ENCODE measurements around the gene KNOP1. TPM values are rescaled to one million over a fixed set of nuclear protein-coding genes. Genes with fewer than 3 reads are reported as not detected.

The KNOP1 gene, protein sequence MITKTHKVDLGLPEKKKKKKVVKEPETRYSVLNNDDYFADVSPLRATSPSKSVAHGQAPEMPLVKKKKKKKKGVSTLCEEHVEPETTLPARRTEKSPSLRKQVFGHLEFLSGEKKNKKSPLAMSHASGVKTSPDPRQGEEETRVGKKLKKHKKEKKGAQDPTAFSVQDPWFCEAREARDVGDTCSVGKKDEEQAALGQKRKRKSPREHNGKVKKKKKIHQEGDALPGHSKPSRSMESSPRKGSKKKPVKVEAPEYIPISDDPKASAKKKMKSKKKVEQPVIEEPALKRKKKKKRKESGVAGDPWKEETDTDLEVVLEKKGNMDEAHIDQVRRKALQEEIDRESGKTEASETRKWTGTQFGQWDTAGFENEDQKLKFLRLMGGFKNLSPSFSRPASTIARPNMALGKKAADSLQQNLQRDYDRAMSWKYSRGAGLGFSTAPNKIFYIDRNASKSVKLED
- 10 to 100 TPM in 3 of 5 experiments, 1 to 10 TPM in 2; 6.4 to 20.6 (median 18.5) TPM for total RNA-seq
- polyA plus RNA-seq, result 10 to 100 TPM in 1 of 2 donors, 1 to 10 TPM in 1; 9.8 to 13.4 TPM
- total RNA-seq, result 21.5 reads per million, percentile 52 among the genes with 10 or more reads in this experiment

DNA sequence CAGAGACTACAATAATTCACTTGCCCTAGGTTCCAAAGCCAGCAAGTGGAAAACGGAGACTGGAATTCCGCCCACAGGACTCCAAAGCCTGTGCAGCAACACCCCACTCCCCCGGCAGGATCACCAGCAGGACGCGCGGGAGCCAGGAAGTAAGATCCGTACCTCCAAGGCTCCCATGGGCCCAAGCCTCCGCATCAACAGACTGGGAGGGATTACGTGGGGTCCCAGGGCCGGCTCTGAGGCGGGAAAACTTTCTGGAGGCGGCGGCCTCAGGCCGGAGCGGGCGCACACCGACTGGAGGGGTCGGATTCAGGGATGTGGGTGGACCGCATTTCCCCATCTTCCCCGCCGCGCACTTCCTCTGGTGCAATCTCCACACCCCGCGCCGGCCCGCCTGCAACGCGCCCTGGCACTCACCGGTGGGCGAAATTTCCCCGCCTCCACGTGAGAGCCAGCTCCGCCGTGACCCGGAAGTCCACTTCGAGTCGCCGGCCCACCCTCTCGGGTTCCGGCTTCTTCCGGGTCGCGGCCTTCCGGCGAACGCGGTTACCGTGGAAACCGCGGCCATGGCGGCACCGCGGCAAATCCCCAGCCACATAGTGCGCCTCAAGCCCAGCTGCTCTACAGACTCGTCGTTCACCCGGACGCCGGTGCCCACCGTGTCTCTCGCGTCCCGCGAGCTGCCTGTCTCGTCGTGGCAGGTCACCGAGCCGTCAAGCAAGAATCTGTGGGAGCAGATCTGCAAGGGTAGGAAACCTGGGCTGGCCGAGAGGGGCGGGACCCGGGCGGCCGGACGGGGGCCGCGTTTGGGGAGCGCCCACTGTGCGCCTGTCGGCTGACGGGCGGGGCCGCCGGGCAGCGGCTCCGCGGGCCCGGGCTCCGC lies at the start of gene KNOP1, which contains the start of gene IQCK:
Gene KNOP1, minus strand, starts transcription at position 487 of the 883 bp plus-strand sequence. CDS start 3,192 bp downstream, outside the sequence.
Gene IQCK, plus strand, starts transcription at position 531 of the 883 bp plus-strand sequence. Its CDS starts 36 bp downstream, at position 567.
- Histone ChIP-seq H3K36me3 (ENCODE audit: control insufficient read depth in 2 of 3, insufficient read depth in 3 of 3, low read length in 3 of 3) (peaks cover 0 to 25% (median 0%) of the 10 kb centered on the region in 3 experiments), H3K27me3 (ENCODE audit: control insufficient read depth in 2 of 2, insufficient read depth in 2 of 2, low read length in 2 of 2) (no peaks in the 10 kb centered on the region), H3K9me3 (ENCODE audit: control insufficient read depth in 2 of 3, low read length in 3 of 3) (no peaks in the 10 kb centered on the region), H3K4me3 (ENCODE audit: low read length) (peak within 1 kb of the TSS; percentile 90), H3K27ac (ENCODE audit: low read depth, low read length) (peak within 1 kb of the TSS; percentile 77), H3K4me1 (ENCODE audit: control insufficient read depth in 2 of 2, insufficient read depth in 2 of 2, low read length in 2 of 2) (peaks cover 0 to 7% of the 10 kb centered on the region in 2 donors)
- Mint-ChIP-seq H3K9me3 (peaks cover 0 to 2% (median 0%) of the 10 kb centered on the region in 11 donors), H3K4me3 (peak within 1 kb of the TSS; percentile 90 to 97 (median 95)), H3K36me3 (peaks cover 8 to 23% (median 14%) of the 10 kb centered on the region in 5 donors), H3K27me3 (no peaks in the 10 kb centered on the region), H3K27ac (peak within 1 kb of the TSS; percentile 63 to 89 (median 83)), H3K4me1 (peaks cover 16 to 62% (median 48%) of the 10 kb centered on the region in 7 donors)
- intact Hi-C loops (cut with micrococcal nuclease), result loop anchor here (1.0 to 5.0 kb wide), 7 partner anchors 22 to 926 kb away; partner anchors contain the start of genes GPRC5B (in 2 of the 2), VPS35L (in 2 of the 2), CCP110 (in 1 of the 2) and COQ7 (in 1 of the 2)
- ChIA-PET POLR2A (interaction anchor here (0.6 to 2.3 kb wide), 5 partner anchors 16 to 169 kb away, joined by 3 to 8 read pairs (median 3); no protein-coding TSS in a partner anchor), CTCF (interaction anchor here (1.2 kb wide), 1 partner anchor 163 kb away, joined by 5 read pairs; the partner anchor contains the start of gene VPS35L)
- DNase-seq, result peak; percentile 79 to 92 (median 87)
- peak; percentile 97 for ATAC-seq

DNA sequence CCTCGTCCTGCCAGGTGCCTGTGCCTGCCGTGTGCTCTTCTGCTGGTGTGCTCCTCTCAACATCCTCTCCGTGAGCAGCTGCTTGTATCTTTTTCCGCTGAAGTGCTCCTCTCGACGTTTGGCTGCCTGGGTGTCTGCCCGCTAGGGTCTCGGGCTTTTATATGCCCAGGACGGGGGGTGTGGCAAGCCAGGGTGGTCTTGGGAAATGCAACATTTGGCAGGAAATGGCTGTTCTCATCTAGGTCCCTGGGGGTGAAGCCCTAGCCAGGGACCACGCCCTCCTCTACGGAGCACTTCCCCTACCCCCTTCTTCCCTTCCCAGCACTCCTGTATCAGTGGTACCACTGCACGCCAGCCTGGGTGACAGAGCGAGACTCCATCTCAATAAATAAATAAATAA lies 49.5 kb upstream of the KNOP1 start:
- DNase-seq (no peak), ATAC-seq (no peak)
- intact Hi-C loops (cut with micrococcal nuclease), result no loop called here
- H3K27me3 Mint-ChIP-seq, result peaks cover 0 to 2% (median 0%) of the 10 kb centered on the region in 5 donors
- no peaks in the 10 kb centered on the region for H3K4me1 ChIP-seq (ENCODE audit: control insufficient read depth in 2 of 2, insufficient read depth in 2 of 2, low read length in 2 of 2)
- H3K36me3 Mint-ChIP-seq, result peaks cover 0 to 14% (median 10%) of the 10 kb centered on the region in 5 donors
- ChIA-PET CTCF (no interaction called here), POLR2A (no interaction called here)
- no peaks in the 10 kb centered on the region for H3K27me3 ChIP-seq (ENCODE audit: control insufficient read depth in 2 of 2, insufficient read depth in 2 of 2, low read length in 2 of 2)
- H3K36me3 ChIP-seq (ENCODE audit: control insufficient read depth in 2 of 3, insufficient read depth in 3 of 3, low read length in 3 of 3), result no peaks in the 10 kb centered on the region
- no peaks in the 10 kb centered on the region for H3K4me1 Mint-ChIP-seq
- no peak overlapping the region for H3K27ac ChIP-seq (ENCODE audit: low read depth, low read length)
- no peak overlapping the region for H3K4me3 ChIP-seq (ENCODE audit: low read length)
- H3K27ac Mint-ChIP-seq, result no peak overlapping the region
- no peak overlapping the region for H3K4me3 Mint-ChIP-seq
- H3K9me3 Mint-ChIP-seq, result peaks cover 3 to 24% (median 9%) of the 10 kb centered on the region in 11 donors
- H3K9me3 ChIP-seq (ENCODE audit: control insufficient read depth in 2 of 3, low read length in 3 of 3), result no peaks in the 10 kb centered on the region

DNA sequence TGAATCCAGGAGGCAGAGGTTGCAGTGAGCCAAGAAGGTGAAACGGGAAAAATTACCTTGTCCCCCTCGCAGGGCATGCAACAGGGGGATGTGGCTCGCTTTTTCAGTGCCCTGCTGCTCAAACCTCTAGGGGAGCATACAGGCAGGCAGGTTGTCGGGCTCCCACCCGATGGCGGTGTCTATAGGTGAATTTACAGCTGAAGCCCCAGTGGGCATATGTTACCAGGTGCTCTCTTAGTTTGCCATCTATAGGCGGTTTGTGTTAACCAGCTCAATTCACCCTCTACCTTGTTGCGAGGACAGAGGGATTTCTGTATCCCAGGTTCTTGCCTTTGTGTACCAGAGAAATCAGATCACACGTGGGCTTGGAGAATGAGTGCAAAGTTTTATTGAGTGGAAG lies 49.0 kb upstream of the KNOP1 start:
- DNase-seq, result no peak
- Mint-ChIP-seq H3K27me3 (peaks cover 0 to 2% (median 0%) of the 10 kb centered on the region in 5 donors), H3K4me1 (no peaks in the 10 kb centered on the region), H3K9me3 (peaks cover 3 to 24% (median 9%) of the 10 kb centered on the region in 11 donors), H3K4me3 (no peak overlapping the region), H3K27ac (no peak overlapping the region), H3K36me3 (peaks cover 0 to 14% (median 10%) of the 10 kb centered on the region in 5 donors)
- H3K36me3 ChIP-seq (ENCODE audit: control insufficient read depth in 2 of 3, insufficient read depth in 3 of 3, low read length in 3 of 3), result no peaks in the 10 kb centered on the region
- intact Hi-C loops (cut with micrococcal nuclease), result no loop called here
- no peak overlapping the region for H3K27ac ChIP-seq (ENCODE audit: low read depth, low read length)
- POLR2A ChIA-PET, result no interaction called here
- no peaks in the 10 kb centered on the region for H3K4me1 ChIP-seq (ENCODE audit: control insufficient read depth in 2 of 2, insufficient read depth in 2 of 2, low read length in 2 of 2)
- no peaks in the 10 kb centered on the region for H3K9me3 ChIP-seq (ENCODE audit: control insufficient read depth in 2 of 3, low read length in 3 of 3)
- H3K4me3 ChIP-seq (ENCODE audit: low read length), result no peak overlapping the region
- CTCF ChIA-PET, result no interaction called here
- no peak for ATAC-seq
- no peaks in the 10 kb centered on the region for H3K27me3 ChIP-seq (ENCODE audit: control insufficient read depth in 2 of 2, insufficient read depth in 2 of 2, low read length in 2 of 2)

DNA sequence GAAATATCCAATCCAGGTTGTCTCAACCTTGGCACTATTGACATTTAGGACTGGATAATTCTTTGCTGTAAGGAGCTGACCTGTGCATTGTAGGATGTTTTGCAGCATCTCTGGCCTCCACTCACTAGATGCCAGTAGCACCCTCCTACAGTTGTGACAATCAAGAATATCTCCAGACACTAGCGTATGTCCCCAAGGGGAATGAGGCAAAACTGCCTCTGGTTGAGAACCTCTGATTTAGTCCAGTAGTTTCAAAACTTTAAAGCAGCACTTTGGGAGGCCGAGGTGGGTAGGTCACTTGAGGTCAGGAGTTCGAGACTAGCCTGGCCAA lies 48.5 kb upstream of the KNOP1 start:
- POLR2A ChIA-PET, result no interaction called here
- no peaks in the 10 kb centered on the region for H3K4me1 Mint-ChIP-seq
- ATAC-seq, result no peak
- DNase-seq, result no peak
- Histone ChIP-seq H3K36me3 (ENCODE audit: control insufficient read depth in 2 of 3, insufficient read depth in 3 of 3, low read length in 3 of 3) (no peaks in the 10 kb centered on the region), H3K27ac (ENCODE audit: low read depth, low read length) (no peak overlapping the region), H3K4me3 (ENCODE audit: low read length) (no peak overlapping the region), H3K4me1 (ENCODE audit: control insufficient read depth in 2 of 2, insufficient read depth in 2 of 2, low read length in 2 of 2) (no peaks in the 10 kb centered on the region), H3K27me3 (ENCODE audit: control insufficient read depth in 2 of 2, insufficient read depth in 2 of 2, low read length in 2 of 2) (no peaks in the 10 kb centered on the region), H3K9me3 (ENCODE audit: control insufficient read depth in 2 of 3, low read length in 3 of 3) (no peaks in the 10 kb centered on the region)
- no peak overlapping the region for H3K4me3 Mint-ChIP-seq
- CTCF ChIA-PET, result no interaction called here
- H3K27me3 Mint-ChIP-seq, result no peaks in the 10 kb centered on the region
- intact Hi-C loops (cut with micrococcal nuclease), result no loop called here
- peaks cover 0 to 14% (median 10%) of the 10 kb centered on the region in 5 donors for H3K36me3 Mint-ChIP-seq
- no peak overlapping the region for H3K27ac Mint-ChIP-seq
- H3K9me3 Mint-ChIP-seq, result peaks cover 3 to 24% (median 9%) of the 10 kb centered on the region in 11 donors

DNA sequence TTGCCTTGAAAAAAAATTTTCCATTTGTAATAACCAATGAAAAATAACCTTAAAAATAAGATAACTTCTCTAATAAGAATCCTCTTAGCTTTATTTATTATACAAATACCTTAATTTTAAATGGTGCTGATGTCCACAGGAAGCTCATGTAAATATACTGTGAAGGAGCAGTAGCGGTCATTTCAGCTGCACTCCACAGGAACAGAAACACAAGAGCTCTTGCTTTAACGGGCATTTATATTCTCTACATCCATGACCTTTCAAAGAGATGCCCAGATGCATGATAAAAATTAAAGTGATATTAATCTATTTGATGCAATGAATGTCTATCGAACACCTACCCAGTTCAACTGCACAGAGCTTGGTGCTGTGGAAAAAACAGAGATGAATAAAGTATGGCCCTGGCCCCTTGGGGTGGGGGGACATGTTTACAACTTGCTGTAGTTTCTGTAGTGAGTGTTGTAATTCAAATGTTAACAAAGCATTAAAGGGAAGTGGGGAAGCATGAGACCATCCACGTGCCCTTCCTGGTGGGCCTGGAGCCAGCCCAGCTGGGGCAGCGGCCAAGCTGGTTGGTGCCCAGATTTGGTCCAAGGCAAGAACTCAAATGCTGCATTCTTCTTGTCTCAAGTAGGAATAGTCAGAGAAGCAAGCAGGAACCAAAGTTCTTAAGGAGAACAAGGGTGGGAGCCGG lies 48.0 kb upstream of the KNOP1 start:
- DNase-seq (no peak), ATAC-seq (no peak)
- CTCF ChIA-PET, result interaction anchor here (1.0 kb wide), 1 partner anchor 18 kb away, joined by 4 read pairs; no protein-coding TSS in a partner anchor
- no peak overlapping the region for H3K27ac ChIP-seq (ENCODE audit: low read depth, low read length)
- no peak overlapping the region for H3K4me3 ChIP-seq (ENCODE audit: low read length)
- no peaks in the 10 kb centered on the region for H3K9me3 ChIP-seq (ENCODE audit: control insufficient read depth in 2 of 3, low read length in 3 of 3)
- H3K36me3 ChIP-seq (ENCODE audit: control insufficient read depth in 2 of 3, insufficient read depth in 3 of 3, low read length in 3 of 3), result no peaks in the 10 kb centered on the region
- H3K27ac Mint-ChIP-seq, result no peak overlapping the region
- POLR2A ChIA-PET, result no interaction called here
- no peaks in the 10 kb centered on the region for H3K4me1 ChIP-seq (ENCODE audit: control insufficient read depth in 2 of 2, insufficient read depth in 2 of 2, low read length in 2 of 2)
- no peaks in the 10 kb centered on the region for H3K27me3 Mint-ChIP-seq
- peaks cover 3 to 24% (median 9%) of the 10 kb centered on the region in 11 donors for H3K9me3 Mint-ChIP-seq
- intact Hi-C loops (cut with micrococcal nuclease), result no loop called here
- no peak overlapping the region for H3K4me3 Mint-ChIP-seq
- peaks cover 0 to 14% (median 10%) of the 10 kb centered on the region in 5 donors for H3K36me3 Mint-ChIP-seq
- no peaks in the 10 kb centered on the region for H3K4me1 Mint-ChIP-seq
- H3K27me3 ChIP-seq (ENCODE audit: control insufficient read depth in 2 of 2, insufficient read depth in 2 of 2, low read length in 2 of 2), result no peaks in the 10 kb centered on the region

All from naive thymus-derived CD4-positive, alpha-beta T cell (primary cell).